Transverse colon (tissue), 4 donors: ENCODE data around the gene PDE10A.

Experiments
- EP300 ChIP-seq: sonication (generic); formaldehyde crosslinking; IDR thresholded peaks from one replicate; pipeline ENCODE4 v1.6.1; 2017; ENCODE audit warnings: antibody characterized with exemption, low read depth
- POLR2AphosphoS5 ChIP-seq, 3 donors: sonication (generic); formaldehyde crosslinking; IDR thresholded peaks; one replicate each; pipeline ENCODE4 v1.6.1; 2016; ENCODE audit warnings: antibody characterized with exemption in 3 of 3
- TF ChIP-seq, protein P1 (sequence below), 5 experiments: fragments of 200-600 bp in 3 of 5; fragments of 450-650 bp in 2 of 5; sonication (generic) in 3 of 5; IDR thresholded peaks; 1 replicate in 2 of 5; 2 replicates in 3 of 5; pipeline ENCODE4 v1.5.1; 2016 to 2017; ENCODE audit warnings: antibody characterized with exemption in 5 of 5, inconsistent platforms in 3 of 5, mild to moderate bottlenecking in 2 of 5, moderate library complexity in 1 of 5

DNA sequence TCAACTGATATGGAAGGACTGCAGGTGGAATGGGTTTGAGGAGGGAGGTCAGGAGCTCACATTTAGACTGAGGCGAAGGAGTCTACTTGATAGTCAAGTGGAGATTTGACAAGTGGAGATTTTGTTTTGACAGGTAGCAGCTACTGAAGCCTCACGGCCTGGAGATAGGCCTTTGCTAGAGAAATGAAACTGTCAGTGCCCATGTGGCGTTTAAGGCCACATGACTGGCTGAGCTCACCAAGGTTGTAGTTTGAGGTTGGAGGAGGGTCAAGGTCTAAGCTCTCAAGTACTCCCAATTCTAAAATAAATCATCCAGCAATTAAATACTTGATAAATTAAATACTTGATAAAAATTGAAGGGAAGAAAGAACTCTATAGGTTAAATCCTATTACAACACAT lies 273.5 kb downstream of the PDE10A start:
- TF ChIP-seq, protein P1, sequence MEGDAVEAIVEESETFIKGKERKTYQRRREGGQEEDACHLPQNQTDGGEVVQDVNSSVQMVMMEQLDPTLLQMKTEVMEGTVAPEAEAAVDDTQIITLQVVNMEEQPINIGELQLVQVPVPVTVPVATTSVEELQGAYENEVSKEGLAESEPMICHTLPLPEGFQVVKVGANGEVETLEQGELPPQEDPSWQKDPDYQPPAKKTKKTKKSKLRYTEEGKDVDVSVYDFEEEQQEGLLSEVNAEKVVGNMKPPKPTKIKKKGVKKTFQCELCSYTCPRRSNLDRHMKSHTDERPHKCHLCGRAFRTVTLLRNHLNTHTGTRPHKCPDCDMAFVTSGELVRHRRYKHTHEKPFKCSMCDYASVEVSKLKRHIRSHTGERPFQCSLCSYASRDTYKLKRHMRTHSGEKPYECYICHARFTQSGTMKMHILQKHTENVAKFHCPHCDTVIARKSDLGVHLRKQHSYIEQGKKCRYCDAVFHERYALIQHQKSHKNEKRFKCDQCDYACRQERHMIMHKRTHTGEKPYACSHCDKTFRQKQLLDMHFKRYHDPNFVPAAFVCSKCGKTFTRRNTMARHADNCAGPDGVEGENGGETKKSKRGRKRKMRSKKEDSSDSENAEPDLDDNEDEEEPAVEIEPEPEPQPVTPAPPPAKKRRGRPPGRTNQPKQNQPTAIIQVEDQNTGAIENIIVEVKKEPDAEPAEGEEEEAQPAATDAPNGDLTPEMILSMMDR (IDR thresholded peaks at IDR 0.05): no peak
- TF ChIP-seq EP300 (no peak), POLR2AphosphoS5 (IDR thresholded peaks at IDR 0.05) (no peak)
